KOPT-K1 (cell line): ENCODE data around the gene MLYCD.

Experiments used
- H3K27ac ChIP-seq: fragments of 200-600 bp; sonication (generic); 2 replicates; pipeline ENCODE4 v1.5.1; 2016; ENCODE audit warnings: antibody characterized with exemption, mild to moderate bottlenecking, low read depth, low read length; ENCODE audit not compliant: poor library complexity, severe bottlenecking
- H3K36me3 ChIP-seq: fragments of 200-600 bp; sonication (generic); 2 replicates; pipeline ENCODE4 v1.5.1; 2017; ENCODE audit warnings: antibody characterized with exemption, mild to moderate bottlenecking, low read length, moderate library complexity; ENCODE audit not compliant: insufficient read depth
- H3K9me3 ChIP-seq: fragments of 200-600 bp; sonication (generic); 2 replicates; pipeline ENCODE4 v1.5.1; 2017; ENCODE audit warnings: antibody characterized with exemption, low read length, mild to moderate bottlenecking; ENCODE audit not compliant: insufficient read depth, poor library complexity, severe bottlenecking

MLYCD gene

DNA sequence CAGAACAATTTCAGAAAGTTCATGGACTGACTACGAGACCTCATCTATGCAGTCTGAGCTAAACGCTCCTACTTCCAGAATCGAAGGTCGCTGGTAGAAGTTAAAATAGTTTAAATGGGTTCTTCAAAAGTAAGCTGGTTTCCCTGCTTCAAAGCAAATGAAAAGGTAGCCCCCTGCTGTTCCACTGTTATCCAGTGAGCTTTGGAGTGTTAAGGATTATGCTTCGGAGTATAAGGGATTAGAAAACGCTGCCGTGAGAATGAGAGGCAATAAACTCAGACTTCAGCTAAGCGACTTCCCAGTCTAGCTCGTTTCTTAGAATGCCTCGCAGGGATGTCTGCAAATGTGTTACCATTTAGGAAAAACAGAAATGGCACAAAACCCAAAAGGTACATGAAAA is 12.4 kb downstream of the MLYCD start:
- Histone ChIP-seq H3K9me3 (no peaks in the 10 kb centered on the region), H3K36me3 (peaks cover 77% of the 10 kb centered on the region), H3K27ac (no peak overlapping the region)

DNA sequence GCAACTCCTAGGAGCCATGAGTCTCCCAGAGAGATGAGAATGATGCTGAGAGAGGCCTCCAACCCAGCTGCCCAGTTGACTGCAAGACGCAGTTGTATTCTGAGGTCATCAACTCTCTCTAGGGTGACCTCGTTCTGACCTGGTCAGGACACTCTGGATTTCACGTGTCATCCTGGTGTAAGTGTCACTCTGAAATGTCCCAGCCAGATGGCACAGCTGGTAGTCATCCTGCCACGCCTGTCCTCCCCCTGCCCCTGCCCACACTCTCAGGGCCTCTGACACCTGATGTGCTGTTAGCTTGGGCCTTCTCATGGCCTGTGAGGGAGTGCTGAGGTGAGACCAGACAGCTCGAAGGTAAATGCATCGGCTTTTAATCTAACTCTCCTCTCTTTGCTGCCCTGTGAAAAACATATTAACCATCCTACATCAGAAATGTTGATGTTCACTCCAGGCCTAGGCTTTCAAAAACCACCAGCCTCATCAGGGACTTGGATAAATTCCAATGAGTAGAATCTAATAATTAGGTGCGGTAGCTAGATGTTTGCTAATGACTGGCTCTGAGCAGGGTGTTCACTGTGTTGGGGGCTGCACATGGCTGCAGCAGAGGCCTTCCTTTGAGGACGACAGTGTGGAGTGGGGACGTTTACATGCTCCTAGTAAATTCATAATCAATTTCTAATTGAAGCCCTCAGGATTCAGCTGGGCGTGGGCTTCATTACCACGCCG is 13.8 kb downstream of the MLYCD start:
- no peaks in the 10 kb centered on the region for H3K9me3 ChIP-seq
- peaks cover 78% of the 10 kb centered on the region for H3K36me3 ChIP-seq
- H3K27ac ChIP-seq, result no peak overlapping the region

DNA sequence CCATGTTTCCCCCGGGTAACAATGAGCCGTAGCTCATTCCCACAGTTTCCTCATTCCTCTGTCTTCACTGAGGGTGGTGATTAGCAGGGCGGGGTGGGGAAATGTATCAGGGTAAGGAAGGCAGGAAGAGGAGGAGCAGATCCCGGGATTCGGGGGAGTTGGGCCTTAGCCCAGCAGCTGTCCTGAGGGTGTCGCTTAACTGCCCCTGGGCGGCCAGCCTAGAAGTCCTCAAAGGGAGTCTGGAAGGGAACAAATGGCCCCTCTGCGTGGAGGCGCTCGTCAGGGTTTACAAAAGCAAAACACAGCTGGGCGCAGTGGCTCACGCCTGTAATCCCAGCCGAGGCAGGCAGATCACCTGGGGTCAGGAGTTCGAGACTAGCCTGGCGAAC is 14.3 kb downstream of the MLYCD start:
- H3K36me3 ChIP-seq, result peaks cover 83% of the 10 kb centered on the region
- no peaks in the 10 kb centered on the region for H3K9me3 ChIP-seq
- H3K27ac ChIP-seq, result no peak overlapping the region

DNA sequence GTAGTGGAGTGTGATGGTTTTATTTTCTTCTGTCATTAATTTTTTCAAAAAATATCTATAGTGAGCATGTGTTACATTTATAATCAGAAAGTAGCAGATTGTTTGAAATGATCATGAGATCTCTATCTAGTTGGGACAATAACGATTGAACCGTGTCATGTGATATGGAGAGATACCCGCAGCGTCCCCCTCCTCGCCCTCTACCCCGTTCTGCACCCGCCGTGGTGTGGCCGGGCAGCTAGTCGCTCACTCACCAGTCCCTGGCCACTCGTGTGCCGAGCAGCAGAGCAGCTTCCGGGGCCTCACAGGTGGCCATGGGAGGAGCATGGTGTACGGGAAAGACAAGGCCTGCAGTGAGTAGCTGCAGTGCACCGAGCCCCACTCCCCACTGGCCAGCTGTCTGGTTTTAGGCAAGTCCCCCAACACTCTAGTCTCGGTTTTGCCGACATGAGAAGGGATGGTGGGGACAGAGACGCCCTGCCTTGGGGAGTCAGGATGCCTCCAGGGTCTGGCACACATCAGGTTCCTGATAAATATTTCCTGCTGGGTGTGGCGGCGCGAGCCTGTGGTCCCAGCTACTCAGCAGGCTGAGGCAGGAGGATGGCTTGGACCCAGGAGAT is 15.3 kb downstream of the MLYCD start:
- Histone ChIP-seq H3K36me3 (peaks cover 83% of the 10 kb centered on the region), H3K27ac (no peak overlapping the region), H3K9me3 (no peaks in the 10 kb centered on the region)

DNA sequence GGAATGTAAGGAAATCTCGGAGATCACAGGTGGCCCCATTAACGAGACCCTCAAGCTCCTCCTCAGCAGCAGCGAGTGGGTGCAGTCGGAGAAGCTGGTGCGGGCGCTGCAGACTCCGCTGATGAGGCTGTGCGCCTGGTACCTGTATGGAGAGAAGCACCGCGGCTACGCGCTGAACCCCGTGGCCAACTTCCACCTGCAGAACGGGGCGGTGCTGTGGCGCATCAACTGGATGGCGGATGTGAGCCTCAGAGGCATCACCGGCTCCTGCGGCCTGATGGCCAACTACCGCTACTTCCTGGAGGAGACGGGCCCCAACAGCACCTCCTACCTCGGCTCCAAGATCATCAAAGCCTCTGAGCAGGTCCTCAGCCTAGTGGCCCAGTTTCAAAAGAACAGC is 16.2 kb downstream of the MLYCD start:
- H3K9me3 ChIP-seq, result no peaks in the 10 kb centered on the region
- no peak overlapping the region for H3K27ac ChIP-seq
- peaks cover 86% of the 10 kb centered on the region for H3K36me3 ChIP-seq

DNA sequence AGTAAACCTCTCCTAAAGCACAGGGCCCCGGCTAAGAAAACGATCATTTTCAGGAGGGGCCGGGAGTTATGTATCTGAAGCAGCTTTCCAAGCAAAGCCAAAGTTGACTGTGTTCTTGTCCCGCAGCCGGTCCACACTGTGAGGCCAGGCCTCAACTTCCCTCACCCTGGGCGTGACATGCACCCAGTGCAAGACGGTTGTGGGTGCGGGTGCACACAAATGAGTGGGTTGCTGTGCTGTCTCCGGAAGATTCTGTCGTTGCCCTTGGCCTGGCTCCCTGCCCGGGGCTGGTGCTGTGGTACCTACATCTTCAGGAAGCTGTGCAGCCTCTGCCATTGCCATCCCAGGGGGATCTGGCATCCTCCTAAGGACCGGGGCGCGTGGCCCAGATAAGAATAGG is 16.6 kb downstream of the MLYCD start:
- Histone ChIP-seq H3K9me3 (no peaks in the 10 kb centered on the region), H3K27ac (no peak overlapping the region), H3K36me3 (peaks cover 82% of the 10 kb centered on the region)

DNA sequence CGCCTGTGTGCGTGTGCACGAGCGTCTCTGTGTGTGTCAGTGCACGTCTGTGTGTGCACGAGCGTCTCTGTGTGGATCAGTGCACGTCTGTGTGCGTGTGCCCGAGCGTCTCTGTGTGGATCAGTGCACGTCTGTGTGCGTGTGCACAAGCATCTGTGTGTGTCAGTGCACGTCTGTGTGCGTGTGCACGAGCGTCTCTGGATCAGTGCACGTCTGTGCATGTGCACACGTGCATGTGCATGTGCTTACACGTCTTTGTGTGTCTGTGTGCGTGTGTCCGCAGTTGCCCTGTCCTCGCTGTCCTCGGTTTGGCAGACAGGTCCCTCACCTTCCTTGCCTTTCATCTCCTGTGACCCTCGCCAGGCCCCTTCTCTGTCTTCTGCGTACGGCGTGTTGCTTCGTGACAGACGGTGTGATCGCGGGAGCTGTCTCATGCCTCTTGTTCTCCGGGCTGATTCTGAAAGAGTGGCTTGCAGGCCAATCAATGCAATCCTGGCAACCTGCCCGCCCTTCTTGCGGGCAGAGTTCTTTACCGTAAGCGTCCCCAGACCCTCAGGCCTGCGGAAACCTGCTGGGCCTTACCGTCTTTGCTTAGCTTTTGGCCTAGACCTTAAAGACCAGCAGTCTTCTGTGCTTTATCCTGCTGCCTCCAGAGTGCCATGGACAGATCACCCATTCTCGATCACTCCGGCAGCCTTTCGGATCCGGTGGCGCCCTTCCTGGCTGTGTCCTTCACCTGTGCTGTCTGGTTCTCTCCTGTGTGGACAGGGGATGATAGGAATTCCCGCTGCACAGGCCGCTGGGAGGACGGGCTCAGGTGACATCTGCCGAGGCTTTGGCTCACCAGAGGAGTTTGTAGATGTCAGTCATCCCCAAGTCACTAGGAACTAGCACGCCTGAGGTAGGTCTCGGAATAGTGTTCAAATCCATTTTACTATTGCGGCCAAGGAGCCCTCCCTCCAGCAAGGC is 18.5 kb downstream of the MLYCD start:
- Histone ChIP-seq H3K9me3 (no peaks in the 10 kb centered on the region), H3K36me3 (peaks cover 65% of the 10 kb centered on the region), H3K27ac (no peak overlapping the region)

DNA sequence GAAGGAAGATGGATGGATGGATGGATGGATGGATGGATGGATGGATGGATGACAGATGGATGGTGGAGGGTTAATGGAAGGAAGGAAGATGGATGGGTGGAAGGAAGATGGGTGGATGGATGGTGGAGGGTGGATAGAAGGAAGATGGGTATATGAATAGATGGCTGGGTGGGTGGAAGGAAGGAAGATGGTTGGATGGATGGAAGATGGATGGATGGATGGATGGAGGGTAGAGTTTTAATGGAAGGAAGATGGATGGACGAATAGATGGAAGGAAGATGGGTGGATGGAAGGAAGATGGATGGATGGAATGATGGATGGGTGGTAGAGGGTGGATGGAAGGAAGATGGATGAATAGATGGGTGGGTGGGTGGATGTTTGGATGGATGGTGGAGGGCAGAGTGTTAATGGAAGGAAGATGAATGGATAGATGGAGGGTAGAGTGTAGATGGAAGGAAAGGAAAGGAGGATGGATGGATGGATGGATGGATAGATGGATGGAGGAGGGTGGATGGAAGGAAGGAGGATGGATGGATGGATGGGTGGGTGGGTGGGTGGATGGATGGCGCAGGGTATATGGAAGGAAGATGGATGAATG is 22.1 kb downstream of the MLYCD start:
- Histone ChIP-seq H3K27ac (no peak overlapping the region), H3K9me3 (no peaks in the 10 kb centered on the region), H3K36me3 (peaks cover 34% of the 10 kb centered on the region; the same call in 1 of the 2 replicates)

DNA sequence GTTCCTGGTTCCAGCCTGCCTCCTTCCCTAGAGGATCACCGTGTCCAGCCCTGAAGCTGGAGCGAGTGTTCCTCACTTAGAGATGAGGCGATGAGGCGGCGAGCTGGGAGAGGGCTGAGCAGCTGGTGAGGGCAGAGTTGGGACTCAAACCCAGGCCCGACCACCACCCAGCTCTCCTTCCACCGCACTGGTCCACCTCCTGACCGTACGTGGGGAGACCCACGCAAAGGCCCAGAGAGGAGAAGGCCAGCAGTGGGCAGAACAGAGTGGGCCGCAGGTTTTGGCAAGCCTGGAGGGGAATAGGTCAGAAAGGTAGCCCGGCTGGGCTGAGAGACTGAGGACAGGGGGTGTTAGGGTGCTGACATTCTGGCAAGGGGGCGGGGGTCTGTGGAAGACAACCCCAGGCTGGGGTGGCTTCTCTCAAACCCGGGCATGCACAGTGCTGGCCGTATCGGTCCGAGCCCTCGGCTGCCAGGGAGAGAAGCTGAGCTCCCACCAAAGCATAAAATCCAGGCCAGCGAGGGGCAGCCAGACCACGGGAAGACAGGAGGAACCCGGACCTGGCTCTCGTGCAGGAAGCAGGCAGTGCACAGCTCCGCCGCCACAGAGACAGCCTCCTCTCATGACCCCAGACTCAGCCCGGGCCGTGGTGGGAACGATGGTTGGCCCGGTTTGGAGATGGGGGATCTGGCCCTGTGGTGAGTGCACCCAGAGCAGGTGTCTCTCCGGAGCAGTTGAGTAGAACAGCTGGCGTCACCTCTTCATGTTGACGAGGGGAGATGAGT is 24.9 kb downstream of the MLYCD start:
- H3K27ac ChIP-seq, result no peak overlapping the region
- H3K36me3 ChIP-seq, result peaks cover 11% of the 10 kb centered on the region; the same call in 1 of the 2 replicates
- H3K9me3 ChIP-seq, result no peaks in the 10 kb centered on the region

DNA sequence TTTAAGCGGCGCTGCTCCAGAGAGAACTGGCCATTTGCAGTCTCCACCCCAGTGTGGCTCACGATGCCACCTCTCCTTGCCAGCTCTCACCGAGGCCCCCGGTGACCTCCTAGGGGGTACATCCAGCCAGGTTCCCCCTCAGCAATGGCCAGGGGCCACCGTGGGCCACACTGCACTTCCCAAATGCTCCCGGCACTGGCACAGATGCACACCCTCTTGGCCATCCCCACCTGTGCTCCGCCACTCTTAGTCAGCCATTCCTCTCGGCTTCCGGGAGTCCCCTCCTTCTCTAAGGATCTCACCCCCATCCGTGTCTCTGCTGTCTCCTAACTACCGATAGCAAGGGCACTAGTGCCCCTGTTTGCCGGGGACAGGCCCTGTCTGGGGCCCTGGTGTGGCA is 25.8 kb downstream of the MLYCD start:
- Histone ChIP-seq H3K27ac (no peak overlapping the region), H3K9me3 (no peaks in the 10 kb centered on the region)

DNA sequence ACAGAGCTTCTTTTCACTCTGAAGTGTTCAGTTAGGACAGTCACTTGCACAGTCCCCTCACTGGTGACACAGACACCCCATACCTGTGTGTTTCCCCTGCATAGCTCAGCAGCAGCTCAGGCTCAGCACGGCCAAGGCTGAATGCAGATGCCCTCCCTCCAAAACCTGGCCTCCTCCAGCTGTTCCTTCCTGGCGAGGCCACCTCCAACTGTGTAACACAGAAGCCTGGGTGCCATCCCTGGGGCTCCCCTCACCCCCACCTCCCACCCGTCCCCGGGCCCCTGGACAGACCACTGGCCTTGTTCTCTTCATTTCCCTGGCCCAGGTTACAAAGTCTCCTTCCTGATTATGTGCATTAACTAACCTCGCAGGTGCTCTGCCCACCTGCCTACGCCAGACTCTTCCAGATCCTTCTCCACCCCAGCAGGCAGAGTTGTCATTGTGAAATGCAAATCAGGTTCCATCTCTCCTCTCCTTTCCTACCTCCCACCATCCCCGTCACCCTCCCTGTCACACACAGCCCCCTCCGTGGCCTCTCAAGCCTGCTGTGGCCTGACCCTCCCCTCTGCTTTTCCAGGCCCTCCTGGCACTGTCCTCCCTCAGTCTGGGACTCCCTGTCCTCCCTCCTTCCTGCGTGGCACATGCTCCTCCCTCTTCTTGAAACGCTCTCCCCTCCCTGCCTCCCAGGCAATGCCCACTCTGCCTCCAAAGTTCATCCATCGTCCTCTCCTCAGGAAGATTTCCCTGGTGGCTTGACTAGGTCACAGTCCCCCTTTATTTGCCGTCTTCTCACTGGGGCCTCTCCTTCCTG is 26.4 kb downstream of the MLYCD start:
- no peak overlapping the region for H3K27ac ChIP-seq
- H3K9me3 ChIP-seq, result no peaks in the 10 kb centered on the region

More for the DNA sequence above, 25.8 kb downstream of the MLYCD start:
- peaks cover 2% of the 10 kb centered on the region; the same call in 1 of the 2 replicates for H3K36me3 ChIP-seq

DNA sequence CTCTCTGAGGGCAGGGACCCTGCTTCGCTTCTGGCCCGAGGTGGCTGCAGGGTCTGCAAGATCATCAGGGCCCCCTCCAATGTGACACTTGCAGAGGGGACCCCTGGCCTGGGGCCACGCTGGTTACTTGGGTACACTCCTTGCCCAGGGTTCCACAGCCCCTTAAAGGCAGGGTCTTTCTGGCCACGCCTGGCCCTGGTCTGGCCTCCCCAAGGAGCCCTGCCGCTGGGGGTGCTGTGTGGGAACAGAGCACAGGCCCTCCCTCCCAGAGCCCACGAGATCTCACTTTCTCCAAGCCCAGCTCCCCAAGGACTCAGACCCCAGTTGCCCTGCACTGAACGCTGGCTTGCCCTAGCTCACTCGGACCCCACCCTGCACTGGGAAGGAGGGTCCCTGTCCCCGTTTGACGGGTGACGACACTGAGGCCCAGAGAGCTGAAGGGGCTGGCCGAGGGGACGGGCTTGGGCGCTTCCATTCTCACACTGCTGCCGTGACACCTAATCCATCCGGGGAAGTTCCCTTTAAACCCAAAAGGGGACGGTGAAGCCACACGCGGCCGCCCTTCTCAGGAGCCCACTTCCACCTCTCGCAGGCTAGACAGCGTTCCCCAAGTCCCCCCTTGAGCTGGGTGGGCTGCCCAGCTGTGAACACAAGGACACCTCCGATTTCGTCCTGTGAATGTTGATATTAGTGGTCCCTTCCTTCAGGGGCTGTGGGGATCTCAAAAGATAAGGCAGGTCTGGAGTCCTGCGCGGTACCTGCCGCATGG is 27.2 kb downstream of the MLYCD start:
- no peaks in the 10 kb centered on the region for H3K36me3 ChIP-seq
- no peak overlapping the region for H3K27ac ChIP-seq
- no peaks in the 10 kb centered on the region for H3K9me3 ChIP-seq

More for the DNA sequence above, 26.4 kb downstream of the MLYCD start:
- no peaks in the 10 kb centered on the region for H3K36me3 ChIP-seq

DNA sequence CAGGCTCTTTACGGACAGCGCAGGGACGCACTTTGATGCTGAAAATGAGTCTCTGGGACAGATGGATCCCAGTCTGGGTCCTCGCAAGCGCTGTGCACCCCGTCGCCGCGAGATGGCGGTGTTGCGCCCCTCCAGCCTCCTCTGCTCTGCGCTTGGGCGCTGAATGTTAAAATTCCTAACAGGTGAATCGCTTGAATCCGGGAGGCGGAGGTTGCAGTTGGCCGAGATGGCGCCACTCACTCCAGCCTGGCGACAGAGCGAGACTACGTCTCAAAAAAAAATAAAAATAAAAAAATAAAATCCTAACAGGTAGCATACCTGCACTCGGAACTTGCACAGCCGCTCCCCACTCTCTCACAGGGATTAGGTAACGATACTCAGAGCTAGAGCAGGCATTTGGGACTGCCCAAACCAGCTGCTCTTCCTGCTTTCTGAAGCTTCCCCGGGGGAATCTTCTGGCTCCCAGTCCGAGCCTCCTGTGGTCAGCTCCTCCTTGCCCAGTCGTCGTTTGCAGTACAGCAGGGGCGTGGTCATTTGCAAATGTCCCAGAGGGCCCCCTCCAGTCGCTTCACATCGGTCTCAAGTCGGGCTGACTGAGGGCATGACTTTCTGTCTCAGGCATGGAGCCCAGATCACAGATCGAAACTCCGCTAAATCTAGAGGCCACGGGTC is 27.9 kb downstream of the MLYCD start:
- H3K36me3 ChIP-seq, result no peaks in the 10 kb centered on the region
- no peak overlapping the region for H3K27ac ChIP-seq
- H3K9me3 ChIP-seq, result no peaks in the 10 kb centered on the region
